ENCODE measurements around the gene TP53AIP1.

Gene TP53AIP1

DNA sequence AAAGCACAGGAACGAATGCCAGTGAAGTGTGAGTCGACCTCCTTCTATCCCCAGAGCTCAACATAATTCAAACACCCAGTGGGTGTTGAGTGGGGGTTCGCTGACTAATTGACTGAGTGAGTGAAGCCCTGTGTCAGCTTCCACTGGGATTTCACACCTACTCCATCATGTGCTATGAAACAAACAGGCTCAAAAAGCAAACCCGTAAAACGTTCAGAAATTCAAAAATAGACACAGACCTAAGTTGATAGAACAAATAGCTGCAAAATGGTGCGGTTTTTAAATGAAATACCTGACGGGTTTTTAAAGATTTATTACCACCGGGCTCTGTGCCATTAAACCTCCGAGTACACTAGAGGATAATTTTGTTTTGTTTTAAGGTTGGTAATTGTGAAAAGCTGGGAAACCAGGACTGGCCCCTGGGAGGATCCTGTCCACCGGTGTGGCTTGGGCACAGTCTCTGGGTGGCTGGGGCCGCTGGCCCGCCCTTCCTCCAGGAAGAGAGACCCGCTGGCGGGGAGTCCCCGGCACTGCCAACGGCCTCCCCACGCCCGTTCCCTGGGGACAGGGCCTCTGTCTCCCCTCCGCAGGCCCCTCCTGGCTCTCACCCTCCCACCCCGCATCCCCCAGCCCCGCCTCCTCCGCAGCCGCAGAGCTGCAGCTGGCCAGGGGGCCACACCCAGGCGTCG is 37.9 kb downstream of the TP53AIP1 start:
- DNase-seq: peak; percentile 47

DNA sequence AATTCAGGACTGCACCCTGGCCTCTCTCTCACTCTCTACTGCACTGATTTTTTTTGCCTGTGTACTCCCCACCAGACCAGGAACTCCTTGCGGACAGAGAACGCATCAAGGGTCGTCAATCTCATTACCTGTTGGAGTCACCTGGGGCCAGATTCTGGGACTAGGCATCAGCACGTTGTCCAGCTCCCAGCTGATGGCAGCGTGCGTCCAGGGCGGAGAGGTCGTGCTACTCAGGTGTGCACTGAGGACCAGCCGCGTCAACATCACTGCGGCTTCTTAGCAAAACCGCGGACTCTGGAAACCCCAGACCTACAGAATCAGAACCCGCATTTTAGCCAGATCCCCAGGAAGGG is 38.4 kb downstream of the TP53AIP1 start:
- no peak for DNase-seq

DNA sequence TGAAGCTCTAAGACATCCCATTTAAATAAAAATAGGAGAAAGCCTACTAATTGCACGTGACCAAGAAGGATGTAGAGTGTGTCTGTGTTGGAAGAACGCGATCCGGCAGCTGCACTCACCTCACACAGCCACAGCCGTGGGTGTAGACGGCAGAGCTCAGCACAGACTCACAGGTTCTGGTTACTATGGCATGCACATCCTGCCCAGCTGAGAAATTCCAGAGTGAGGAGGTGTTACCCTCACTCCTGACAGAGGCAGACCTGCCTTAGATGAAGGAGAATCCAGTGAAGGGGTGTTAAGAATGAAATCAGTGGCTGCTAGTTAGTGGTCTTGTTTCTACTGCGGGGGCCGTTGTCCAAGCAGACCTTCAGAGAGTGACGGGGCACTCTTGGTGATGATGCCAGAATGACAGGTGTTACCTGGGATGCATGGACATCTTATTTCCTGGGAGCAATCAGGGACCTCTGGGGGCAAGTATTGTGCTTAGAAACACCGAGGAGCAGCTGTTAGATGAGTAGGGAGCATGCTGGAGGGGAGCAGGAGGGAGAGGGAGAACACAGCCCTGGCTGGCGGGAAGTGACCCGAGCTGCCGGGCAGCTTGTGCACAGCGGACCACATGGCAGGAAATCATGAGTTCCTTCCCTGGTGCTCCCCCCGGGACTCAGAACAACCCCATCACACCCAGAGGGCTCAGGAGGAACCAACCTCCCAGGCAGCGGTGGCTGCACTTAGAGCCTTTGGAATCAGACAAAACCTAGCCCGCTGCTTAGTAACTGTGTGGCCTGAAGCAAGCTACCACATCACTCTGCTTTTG is 39.2 kb downstream of the TP53AIP1 start:
- no peak for DNase-seq

DNA sequence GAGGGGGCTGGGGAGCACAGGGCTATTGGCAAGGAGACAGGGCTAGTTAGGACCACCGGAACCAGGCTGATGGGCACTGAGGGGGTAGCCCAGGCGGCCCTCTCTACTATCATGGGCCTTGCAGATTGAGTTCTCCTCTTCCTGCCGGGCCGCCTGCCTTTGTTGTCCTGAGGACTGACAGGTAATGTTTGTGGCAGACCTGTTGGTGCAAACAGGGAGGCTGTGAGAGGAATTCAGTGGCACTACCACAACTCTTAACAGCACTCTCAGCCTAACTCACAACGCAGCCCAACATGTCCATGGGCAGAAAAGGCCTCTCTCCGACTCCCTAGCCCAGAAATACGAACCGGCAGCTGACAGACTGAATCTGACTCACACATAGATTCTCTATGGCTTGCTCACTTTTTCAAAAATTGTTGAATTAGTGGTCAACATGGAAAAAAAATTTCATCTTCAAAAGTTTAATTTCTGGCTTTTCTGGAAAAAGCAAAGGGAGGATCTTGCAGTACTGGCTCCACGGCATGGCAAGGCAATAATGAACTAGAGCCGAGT is 40.1 kb downstream of the TP53AIP1 start:
- no peak for DNase-seq

DNA sequence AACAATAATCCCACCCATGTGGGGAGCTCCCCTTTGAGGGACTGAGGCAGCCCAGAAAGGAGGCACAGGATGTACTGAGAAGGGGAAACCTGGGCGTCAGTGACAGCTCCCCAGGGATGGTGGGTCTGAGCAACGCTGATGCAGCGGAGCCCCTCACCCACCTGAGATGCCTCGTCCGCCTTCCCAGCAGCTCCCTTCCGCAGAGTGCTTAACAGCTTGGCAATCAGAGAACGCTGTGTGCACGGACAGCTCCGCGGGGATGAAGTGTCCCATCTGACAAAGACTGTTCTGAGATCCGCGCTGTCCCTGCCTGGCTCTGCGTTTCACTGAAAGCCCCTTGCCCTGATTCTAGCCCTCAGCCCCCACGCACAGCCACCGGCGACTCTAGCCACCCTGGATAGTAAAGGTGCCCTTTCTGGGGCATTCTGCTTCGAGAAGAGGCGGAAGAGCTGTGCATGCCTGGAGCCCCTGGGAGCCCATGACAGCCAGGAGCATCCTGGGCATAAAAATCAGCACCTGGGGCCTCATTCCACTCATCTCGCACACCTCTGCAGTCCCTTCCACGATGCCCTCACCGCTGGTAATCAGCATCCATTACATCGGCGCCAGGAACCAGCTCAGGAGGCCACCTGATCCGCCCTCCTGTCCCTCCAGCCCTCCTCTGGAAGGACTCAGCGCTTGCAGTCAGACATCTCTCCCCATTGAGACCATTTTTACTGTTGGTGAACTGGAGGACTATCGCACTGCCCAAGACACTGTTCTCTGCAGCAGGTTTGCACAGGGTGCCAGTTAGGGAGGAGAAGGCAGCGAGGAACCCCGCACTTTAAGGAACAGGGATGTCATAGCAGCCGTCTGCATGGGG is 40.8 kb downstream of the TP53AIP1 start:
- DNase-seq: no peak

DNA sequence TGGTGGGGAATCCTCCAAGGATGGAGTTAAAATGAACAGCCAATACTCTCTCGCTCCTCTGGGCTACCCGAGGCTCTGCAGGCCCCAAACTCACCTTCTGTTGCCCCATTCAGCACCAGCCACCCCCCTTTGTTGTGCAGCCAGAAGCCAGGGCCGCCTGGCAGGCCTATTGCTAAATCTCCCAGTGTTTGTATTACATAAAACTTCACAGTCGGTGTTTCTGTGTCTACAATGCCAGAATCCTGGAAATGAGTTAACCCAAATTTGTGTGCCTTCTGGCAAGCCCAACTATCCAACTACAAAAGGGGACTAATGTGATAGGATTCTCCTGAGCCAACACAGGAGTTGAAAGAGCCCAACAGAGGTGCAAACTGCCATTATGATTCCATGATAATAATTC is 42.2 kb downstream of the TP53AIP1 start:
- DNase-seq: no peak

DNA sequence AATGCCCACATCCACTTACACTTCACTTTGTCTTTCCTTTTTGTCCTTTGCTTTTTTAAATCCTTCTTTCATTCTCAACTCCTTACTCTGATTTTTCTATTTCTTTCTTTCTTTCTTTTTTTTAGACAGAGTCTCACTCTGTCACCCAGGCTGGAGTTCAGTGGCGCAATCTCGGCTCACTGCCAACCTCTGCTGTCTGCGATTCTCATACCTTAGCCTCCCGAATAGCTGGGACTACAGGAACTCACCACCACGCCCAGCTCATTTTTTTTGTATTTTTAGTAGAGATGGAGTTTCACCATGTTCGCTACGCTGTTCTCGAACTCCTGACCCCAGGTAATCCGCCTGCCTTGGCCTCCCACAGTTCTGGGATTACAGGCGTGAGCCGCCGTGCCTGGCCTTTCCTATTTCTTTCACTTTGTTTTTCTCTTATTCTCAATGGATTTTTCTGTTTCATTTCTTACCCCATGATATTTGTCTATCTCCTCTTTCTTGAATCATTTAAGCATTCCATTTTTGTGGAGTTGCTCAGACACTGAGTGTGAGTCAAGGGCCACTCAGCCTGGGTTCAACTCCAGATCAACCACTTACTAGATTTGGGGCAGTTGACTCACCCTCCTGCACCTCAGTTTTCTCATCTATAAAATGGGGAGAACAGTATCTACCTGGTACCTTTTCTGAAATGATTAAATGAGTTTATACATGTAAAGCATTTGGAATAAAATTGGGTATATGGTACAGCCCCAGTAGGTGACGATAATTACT is 43.9 kb downstream of the TP53AIP1 start:
- no peak for DNase-seq

DNA sequence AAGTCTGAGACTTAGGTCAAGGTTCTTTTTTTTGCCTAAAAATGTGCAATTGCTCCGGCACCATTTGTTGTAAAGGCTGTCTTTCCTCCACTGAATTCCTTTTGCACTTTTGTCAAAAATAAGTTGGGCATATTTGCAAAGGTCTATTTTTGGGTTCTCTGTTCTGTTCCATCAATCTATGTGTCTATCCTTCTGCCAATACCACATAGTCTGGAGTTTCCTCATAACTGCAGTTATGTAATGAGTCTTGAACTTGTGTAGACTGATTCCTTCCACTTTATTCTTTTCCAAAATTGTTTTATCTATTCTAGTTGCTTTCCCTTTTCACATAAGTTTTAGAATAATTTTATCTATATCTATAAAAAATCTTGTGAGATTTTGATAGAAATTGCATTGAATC is 44.8 kb downstream of the TP53AIP1 start:
- DNase-seq: no peak

DNA sequence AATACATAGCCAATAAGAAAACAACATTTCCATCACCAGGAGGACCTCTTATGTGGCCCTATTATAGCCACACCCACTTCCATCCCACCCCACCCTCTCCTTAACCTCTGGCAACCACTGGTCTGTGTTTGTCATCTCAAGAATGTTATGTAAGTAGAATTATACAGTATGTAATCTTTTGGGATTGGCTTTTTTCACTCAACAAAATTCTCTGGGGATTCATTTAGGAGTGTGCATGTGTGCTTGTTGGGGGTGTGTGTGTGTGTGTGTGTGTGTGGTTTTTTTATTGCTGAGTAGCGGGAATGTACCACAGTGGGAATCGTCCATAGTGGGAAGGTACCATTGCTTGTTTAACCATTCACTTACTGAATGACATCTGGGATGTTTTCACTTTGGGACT is 46.3 kb downstream of the TP53AIP1 start:
- no peak for DNase-seq

DNA sequence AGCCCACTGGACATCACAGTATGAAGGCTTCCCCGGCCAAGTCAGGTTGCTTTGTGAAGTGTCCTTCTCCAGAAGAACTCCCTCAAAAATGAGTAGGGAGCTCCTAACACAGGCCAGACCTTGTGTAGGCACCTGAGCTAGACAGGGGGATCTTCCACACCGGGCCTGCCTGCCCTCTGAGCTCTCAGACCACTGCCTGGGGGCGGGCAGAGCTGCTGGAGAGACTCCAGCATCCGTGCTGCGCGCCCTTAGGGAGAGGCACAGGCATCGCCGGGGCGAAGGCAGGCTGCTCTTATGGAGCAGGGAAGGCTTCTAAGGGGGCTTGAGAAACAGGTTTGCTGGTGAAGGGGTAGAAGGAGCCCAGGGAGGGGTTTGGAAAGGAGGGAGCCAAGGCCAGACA is 47.1 kb downstream of the TP53AIP1 start:
- DNase-seq: no peak

DNA sequence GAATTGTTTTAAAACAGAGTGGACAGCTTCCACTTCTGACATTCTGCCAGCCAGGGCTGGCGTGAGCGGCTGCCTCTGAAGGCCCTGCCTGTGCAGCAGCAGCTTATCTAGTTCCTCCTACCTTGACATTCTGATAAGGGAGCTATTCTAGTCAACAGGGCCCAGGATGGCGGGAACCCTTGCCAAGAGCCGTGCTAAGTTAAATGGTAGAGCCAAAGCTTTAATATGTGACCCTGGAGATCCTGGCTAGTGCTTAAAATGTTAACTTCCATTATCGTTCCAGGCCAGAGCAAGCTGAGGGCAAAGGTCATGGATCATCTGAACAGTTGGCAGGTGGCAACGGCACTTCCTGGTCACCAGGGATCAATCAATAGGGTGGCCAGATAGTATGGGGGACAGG is 48.0 kb downstream of the TP53AIP1 start:
- no peak for DNase-seq

DNA sequence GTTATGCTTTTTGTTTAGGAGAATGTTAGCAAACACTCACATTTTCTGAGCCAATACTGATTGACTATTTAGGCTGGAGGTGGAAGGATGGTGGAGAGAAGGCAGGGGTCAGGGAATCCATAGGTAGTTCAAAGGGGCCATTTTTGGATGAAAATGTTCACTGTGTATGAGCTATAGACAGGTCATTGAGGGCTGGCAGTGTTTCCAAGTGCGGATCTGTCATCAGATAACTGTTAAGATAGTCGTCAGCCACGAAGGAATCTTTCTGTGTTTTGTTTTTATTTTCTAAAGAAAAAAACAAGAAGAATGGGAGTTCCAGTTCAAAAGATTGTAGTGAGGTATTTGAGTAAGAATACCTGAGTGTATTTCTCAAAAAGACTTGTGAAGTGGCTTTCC is 48.4 kb downstream of the TP53AIP1 start:
- no peak for DNase-seq

DNA sequence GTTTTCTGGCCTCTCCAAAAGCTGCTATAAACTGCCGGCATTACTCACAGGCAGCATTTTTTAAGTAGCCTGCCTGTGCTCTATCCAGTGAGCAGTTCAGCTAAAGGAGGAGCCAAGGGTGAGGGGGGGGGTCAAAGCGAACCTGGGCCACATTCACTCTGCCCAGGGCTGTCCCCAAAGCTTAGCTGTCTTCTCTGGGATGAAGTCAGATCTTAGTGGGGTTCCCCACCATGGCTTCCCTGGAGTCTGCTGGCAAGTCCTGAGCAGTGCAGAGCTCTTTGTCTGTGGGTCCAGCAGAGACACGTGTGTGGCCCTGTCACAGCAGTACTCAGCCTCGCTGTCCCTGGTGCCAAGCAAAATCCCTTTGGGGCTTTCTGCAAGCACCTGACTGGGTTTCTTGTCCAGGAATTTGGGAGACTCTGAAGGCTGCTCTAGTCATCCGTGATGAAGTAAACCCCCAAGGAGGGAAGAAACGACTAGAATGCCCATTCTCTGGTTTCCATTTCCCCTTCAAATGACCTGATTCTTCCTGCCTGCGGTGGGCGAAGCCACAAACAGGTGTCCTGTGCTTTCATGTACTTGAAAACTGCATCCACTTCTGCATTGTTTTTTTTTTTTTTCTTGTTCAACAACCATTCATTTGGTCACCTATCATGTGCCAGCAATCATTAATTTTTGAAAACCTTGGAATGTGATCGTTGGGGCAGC is 48.9 kb downstream of the TP53AIP1 start:
- DNase-seq: no peak

DNA sequence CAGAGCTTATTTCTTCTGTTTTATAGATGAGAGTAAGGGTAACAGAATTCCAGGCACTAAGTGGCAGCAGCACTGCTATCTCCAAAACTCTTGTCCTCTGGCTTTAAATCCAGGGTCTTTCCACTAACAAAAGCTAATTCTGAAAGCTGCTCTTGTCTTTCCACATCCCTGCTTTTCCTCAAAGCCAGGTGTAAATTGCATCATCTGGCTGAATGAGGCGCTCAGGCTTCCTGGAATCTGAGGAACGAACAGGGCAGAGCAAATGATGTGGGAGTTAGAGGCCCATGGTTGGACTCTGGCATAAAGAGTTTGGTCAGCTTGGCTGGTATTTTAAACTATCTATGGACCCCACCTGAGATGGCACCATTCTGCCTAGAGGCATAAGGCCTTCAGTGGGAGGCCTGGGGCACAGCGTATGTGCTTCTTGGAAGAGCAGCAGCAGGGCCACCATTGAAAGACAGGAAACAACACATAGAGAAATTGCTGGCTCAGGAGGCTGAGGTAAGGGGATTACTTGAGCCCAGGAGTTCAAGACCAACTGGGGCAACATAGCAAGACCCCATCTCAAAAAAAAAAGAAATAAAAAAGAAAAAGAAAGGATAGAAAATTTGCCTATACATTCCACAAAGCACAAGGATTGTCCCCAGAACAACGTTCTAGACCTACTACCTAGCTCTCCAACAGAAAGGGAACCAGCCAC is 49.7 kb downstream of the TP53AIP1 start:
- no peak for DNase-seq

DNA sequence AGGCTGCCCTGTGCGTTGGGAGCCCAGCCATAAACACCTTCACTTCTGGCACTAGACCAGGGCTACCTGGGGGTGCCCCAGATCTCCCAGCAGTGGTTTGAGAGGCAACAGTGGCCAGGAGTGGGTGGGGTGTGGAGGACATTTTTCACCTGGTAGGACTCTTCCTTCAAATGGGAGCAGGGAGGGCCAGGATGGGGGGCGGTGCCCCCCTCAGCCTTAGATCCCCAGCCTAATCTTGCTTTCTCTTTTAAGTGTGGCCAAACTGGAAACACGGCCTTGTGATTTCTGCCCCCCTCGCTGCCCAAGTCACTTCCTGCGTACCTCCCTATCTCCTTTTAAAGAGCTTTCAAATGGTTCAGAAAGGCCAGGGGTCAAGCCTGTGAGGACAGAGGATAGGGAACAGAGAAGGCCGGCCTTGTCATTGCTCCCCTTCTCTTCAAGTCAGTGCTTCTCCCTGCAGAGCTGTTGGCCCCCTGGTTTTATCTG is 50.7 kb downstream of the TP53AIP1 start:
- no peak for DNase-seq

DNA sequence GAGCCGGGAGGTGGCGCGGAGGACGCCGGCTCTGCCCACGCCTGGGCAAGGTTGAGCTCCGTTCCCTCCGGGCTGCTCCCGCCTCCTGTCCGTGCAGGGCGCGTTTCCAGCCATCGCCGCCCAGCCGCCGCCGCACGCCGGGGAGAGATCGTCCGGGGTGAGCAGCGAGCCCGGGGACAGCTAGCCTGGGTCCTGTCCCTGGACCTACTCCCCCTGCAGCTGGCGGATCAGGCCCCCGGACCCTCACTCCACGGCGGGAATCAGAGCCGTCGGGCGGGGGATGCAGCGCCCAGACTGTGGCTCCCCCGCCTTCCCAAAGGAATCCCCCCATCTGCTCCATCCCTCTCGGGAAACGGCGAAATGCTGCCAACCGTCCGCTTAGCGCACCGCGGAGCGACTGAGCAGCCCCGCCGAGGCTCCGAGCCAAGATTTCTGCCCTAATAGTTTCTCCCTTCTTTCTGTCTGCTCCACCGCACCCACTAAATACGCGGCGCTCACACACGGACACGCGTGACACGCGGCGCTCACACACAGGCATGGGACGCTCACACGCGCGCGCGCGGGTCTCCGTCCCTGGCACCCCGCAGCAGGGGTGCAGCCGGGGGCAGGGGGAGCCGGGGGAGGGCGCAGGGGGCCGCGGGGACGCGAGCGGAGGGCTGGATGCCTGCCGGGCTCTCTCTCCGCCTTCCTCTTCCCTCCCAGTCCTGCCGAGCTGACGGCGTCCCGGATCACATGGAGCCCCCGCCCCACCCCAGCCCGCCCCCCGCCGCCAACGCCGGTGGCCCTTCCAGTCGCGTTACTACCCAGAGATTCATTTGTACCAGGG is 51.9 kb downstream of the TP53AIP1 start, which contains the start of gene KCNJ5:
KCNJ5 (plus strand) TSS at position 814 of the 826 bp plus-strand sequence. CDS start 19,918 bp downstream, outside the sequence.
- DNase-seq: no peak

DNA sequence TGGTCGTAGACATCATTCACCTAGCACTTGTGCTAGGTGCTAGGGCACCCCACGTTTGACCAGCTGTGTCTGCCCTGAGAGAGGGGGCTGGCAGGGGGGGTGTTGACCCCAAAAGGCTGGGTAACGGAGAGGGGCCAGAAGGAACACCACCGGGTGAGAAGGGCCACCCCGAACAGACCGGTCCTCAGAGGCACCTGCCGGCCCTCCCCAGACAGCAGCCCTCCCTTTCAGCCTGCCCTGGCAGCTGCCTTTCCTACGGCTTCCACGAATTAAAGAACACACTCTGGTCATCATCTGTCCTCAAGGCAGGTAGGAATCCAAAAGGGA is 52.5 kb downstream of the TP53AIP1 start:
- DNase-seq: no peak

DNA sequence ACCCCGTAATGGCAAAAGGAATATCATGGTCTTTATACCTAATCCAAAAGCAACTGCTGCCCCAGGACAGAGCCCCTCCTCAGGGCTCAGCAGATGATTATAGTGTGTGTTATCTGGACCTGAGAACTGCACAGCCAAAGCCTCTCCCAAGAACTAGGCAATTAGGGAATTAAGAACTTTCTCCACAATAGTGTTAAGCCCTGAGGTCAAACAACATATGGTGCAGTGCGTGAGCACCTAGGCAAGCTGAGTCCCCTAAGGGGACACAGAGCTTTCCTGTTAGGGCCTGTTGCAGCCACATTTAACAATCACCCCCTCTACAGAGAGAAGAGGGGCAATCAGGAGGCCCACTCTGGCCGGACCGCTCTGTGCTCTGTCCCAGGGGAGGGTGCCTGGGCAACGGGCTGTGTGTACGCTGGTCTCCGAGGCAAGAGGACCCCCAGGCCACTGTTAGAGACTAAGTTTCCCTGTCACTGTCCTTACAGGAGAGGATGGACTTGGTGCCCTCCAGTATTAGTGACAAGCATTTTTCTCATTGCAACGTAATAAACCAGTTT is 52.9 kb downstream of the TP53AIP1 start:
- no peak for DNase-seq

DNA sequence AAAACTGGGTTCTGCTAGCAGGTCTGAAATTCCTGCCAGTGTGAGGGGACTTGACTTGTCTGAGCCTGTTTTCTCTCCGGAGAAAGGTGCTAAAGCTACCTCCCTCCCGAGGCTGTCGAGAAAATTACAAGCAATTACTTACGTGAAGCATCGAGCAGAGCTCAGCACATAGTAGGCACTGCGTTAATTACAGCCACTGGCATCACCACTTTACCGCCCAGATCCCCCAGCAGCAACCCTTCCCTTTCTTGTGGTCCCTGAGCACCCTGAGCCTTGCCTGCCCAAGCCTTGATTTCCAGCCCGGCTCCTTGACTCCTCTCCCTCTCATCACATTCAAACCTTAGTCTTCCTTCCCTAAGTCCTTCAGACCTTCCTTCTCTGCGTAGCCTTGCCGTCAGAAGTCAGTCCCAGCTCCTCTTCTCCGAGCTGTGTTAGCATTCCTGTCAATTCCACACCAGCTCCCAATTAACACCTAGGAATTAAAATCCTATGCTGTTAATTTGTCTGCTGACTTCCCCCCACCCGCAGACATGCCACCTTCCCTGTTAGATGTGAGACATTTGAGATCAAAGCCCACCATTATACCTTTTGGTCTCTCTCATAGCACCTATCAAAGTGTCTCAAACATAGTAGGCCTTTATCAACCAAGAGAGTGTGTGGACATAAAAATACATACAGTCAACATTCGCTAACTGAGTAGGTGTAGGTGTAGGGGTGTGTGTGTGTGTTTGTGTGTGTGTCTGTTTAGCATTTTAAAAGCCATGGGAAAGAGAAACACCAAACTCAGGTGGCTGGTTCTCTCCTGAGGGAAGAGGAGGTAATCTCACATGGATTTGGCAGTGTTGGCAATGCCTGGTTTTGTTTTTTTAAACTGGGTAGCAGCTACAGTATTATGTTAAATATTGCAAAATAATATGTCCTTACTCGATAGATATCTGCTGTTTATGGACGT is 54.4 kb downstream of the TP53AIP1 start:
- no peak for DNase-seq

All from DMS153 (cell line).